Choroid plexus epithelial cell (primary cell): ENCODE measurements around the gene MYH14.

ENCODE experiments used
- DNase-seq: peaks from one replicate; pipeline ENCODE4 v3.0.0-alpha.2; 2010; ENCODE audit warnings: low read depth
- H3K4me3 ChIP-seq: 2 replicates; pipeline ENCODE4 v1.5.1; 2011; ENCODE audit warnings: low read depth, mild to moderate bottlenecking, control low read depth, low read length, moderate library complexity
- CTCF ChIP-seq: conservative IDR thresholded peaks from 2 replicates; pipeline ENCODE4 v1.5.1; 2011; ENCODE audit warnings: low read depth, mild to moderate bottlenecking, control low read depth, inconsistent platforms, low read length, moderate library complexity

Gene MYH14

GRCh38 chr19:50191216-50191615 is 12.2 kb upstream of the MYH14 start:
- DNase-seq: no peak
- TF ChIP-seq CTCF: no peak
- no peak overlapping the region for H3K4me3 ChIP-seq

GRCh38 chr19:50192463-50193211 is 10.8 kb upstream of the MYH14 start:
- TF ChIP-seq CTCF: no peak
- no peak overlapping the region for H3K4me3 ChIP-seq
- no peak for DNase-seq

- no peak for TF ChIP-seq CTCF
- no peak overlapping the region for H3K4me3 ChIP-seq
- DNase-seq: no peak
These were observed 8.2 kb upstream of the MYH14 start for GRCh38 chr19:50195224-50195623.

GRCh38 chr19:50196322-50196932 is 7.0 kb upstream of the MYH14 start:
- H3K4me3 ChIP-seq: no peak overlapping the region
- no peak for DNase-seq
- no peak for TF ChIP-seq CTCF

- no peak for TF ChIP-seq CTCF
- DNase-seq: no peak
- H3K4me3 ChIP-seq: no peak overlapping the region
These were observed 6.1 kb upstream of the MYH14 start for GRCh38 chr19:50197348-50197747.

- no peak for DNase-seq
- H3K4me3 ChIP-seq: no peak overlapping the region
- no peak for TF ChIP-seq CTCF
These were observed 4.8 kb upstream of the MYH14 start for GRCh38 chr19:50198431-50199258.
